Left renal pelvis (tissue), 4 donors: Measurements from ENCODE around the gene KISS1R. TPM values are rescaled to one million over a fixed set of nuclear protein-coding genes. Genes with fewer than 3 reads are reported as not detected.
"Not testable (repeated sequence)": the region's sequence is repeated elsewhere in the genome, so short reads cannot be mapped to it uniquely, and the experiment has no call there.

Experiments used
- DNase-seq, 4 donors: peaks; one replicate each; pipeline ENCODE4 v3.0.0-alpha.2; 2013; ENCODE audit warnings: low read depth in 4 of 4, low spot score in 3 of 4
- polyA plus RNA-seq, 4 donors: library from polyadenylated mRNA; unstranded; fragments of 120-200 nt; gene quantifications; one replicate each; pipeline ENCODE4 v1.2.1, GENCODE V29; 2013; ENCODE audit not compliant: insufficient read length in 4 of 4

KISS1R gene
- under 1 TPM; 0.20 to 0.98 (median 0.40) TPM for polyA plus RNA-seq

- no peak for DNase-seq
Observed at GRCh38 chr19:917323-918151, at the start of gene KISS1R. KISS1R (plus strand) TSS chr19:917333; CDS start chr19:917503, 170 bp downstream.

GRCh38 chr19:867855-868457, 49.2 kb upstream of the KISS1R start:
- no peak for DNase-seq

GRCh38 chr19:868458-869244, 48.5 kb upstream of the KISS1R start:
- DNase-seq = no peak

DNA sequence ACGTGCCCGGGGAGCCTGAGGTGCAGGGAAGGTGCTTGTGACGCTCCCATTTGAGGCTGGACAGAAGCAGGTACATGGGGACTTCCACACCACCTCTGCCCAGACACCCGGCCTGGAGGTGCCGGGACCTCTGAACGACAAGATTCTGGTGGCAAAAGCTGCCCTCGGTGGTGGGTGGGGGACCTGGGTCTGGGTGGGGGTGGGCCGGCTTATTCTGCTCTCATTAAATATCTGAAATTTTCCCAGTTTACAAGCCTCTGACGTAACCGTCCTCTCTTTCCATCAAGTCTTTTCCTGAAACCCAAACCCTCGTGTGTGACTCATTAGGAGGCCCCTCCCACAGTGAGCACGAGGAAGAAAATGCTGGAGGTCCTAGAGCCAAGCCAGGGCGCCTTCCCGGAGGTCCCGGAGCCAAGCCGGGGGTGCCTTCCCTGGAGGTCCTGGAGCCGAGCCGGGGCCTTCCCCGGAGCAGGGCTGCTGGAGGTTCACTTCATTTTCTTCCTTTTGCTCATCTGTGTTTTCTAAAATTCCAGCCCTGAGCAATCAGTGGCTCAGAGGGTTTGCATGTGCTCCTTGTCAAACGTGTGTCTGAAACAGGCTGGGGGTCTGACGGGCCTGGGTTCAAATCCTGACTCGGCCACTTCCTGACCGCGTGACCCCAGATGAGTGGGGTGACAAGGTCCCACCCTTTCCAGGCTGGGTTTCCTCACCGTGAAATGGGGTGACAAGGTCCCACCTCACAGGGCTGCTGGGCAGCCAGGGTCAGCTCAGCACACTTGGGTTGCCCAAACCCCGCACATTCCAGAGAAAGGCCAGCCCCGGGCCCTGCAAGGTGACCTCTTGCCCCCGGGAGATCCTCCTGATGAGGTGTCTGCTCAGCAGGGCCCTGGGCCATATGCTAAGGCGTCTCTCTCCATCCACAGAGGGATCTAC, 47.6 kb upstream of the KISS1R start:
- DNase-seq = no peak

DNA sequence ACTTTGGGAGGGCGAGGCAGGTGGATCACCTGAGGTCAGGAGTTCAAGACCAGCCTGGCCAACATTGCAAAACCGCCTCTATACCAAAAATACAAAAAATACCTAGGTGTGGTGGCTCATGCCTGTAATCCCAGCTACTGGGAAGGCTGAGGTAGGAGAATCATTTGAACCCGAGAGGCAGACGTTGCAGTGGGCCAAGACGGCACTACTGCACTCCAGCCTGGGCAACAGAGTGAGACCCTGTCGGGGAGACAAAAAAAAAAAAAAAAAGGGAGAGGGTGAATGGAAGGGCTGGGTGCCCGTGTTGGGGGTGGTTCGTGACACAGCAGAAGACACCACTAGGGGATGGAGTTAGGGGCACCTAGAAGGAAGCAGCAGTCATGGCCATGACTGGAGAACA, 46.8 kb upstream of the KISS1R start:
- DNase-seq = no peak

DNA sequence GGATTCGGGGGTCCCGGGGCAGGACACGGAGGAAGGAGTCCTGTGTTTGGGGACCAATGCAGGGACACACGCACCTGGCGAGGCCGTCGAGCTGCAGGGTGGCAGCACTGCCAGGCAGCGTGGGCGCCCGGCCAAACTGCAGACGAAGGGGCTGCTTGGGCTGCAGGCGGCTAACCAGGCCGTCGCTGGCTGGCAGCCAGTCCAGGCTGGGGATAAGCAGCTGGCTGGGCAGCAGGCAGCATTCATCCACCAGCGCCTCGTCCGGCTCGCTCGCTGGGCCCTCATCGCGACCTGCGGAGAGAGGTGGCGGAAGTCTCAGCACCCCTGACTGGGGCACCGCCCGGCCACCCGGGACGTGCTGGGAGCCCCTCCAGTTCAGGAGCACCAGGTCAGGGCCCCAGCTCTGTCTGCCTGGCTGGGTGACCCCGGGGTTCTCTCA, 46.2 kb upstream of the KISS1R start:
- no peak for DNase-seq

GRCh38 chr19:871446-872265, 45.5 kb upstream of the KISS1R start:
- no peak for DNase-seq

DNA sequence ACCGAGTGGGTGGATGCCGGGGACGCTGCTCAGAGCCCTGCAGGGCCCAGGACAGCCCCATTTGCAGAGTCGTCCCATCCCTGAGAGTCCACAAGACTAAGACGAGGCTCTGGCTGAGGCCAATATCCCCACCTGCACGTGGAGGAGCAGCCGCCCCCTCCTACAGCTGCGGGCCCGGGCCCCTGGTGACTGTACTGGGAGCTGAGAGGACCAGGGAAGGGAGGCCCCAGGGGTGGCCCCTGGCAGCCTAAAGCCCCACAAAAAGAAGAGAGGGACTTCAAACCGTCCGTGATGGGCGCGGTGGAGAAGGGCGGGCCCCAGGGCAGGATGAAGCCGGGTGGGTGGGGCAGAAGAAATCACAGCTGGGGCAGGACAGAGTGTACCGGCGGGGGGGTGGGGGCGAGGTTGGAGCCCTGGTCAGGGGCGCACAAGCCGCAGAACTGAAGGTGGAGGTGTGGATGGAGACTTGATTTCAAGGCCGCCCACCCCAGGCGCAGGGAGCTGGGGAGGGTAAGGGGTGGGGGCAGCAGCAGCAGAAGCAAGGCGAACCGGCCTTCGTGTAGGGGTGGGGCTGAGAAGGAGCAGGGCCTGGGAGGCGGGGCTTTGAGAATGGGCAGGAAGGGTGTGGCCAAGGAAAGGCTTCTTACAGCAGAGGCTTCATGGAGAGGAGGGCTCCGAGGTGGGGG, 44.7 kb upstream of the KISS1R start:
- DNase-seq = no peak

DNA sequence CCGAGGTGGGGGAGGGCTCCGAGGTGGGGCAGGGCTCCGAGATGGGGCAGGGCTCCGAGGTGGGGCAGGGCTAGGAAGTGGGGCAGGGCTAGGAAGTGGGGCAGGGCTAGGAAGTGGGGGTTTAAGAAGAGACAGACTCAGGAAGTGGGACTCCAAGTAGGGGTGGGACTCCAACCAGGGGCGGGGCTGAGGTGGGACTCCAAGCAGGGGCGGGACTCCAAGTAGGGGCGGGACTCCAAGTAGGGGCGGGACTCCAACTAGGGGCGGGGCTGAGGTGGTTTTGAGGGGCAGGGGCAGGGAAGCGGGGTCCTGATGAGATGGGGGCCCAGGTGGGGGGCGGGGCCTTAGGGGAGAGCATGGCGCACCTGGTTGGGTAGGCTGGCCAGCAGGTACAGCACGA, 44.0 kb upstream of the KISS1R start:
- DNase-seq = no peak

DNA sequence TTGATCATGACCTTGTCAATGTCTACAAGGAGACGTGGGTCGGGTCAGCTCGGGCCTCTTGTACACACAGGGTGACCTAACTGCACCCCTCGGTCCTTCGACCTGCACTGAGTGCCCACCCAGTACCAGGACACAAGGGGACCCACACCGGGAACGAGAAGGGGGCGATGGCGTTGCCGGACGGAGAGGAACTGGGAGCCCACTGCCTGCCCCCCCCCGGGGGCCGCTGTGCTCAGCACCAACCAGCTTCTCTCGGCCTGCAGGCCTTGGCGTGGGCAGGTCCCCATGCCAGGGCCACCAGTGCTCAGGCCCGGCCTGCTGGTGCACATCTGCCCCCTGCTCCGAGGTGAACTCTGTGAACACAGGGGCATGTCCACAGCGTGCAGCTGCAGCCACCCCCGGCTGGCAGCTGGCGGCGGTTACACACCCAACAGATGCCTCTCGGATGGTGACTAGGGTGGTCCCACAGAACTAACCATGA, 43.5 kb upstream of the KISS1R start:
- no peak for DNase-seq

- no peak for DNase-seq
Observed at GRCh38 chr19:875265-875879, 41.8 kb upstream of the KISS1R start.

DNA sequence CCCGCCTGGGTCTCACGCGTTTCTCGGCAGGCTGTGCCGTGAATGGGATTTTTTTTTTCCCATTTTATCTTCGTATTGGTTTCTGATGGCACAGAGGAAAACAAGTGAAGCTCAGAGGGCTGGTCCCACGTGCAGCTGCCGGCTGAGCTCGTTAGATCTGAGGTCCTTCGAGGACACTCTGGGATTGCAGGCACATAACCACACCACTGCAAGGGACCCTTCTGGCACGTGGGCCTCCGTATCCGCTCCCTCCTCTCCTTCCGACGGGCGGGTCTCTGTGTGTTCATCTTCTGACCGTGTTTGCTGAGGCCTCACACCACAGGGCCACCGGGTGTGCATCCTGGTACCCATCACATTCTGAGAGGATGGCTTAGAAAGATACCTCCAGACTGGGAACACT, 41.0 kb upstream of the KISS1R start:
- DNase-seq = no peak

GRCh38 chr19:876780-877314, 40.3 kb upstream of the KISS1R start:
- no peak for DNase-seq

GRCh38 chr19:877992-878660, 39.0 kb upstream of the KISS1R start:
- not testable (repeated sequence) for DNase-seq

GRCh38 chr19:878751-879561, 38.2 kb upstream of the KISS1R start:
- not testable (repeated sequence) for DNase-seq

DNA sequence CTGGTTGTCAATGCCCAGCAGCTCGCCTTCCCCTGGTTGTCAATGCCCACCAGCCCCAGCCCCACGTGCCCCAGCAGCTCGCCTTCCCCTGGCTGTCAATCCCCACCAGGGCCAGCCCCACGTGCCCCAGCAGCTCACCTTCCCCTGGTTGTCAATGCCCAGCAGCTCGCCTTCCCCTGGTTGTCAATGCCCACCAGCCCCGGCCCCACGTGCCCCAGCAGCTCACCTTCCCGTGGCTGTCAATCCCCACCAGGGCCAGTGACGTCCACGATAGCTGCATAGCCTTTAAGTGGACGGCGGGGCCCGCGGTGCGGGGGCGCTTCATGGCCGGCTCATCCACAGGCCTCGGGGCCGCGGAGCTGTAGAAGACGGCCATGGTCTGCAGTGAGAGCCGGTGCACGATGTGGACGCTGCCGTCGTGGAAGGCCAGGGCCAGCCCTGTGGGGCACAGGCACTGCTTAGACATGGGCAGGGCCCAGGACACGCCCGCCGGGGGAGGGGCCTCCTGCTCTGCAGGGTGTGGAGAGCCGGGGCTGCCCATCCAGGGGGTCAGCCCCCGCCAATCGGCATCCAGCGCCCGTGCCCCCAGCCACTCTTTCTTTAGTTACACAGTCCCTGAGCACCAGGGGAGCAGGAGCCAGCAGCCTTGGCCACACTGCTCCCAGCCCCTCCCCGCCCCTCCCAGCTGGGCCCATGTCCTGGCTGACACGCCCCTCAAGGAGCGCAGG, 37.3 kb upstream of the KISS1R start:
- no peak for DNase-seq
